IPS DF 4.7 (cell line): ENCODE measurements around the gene BMP5.

Source experiments
- DNase-seq: peaks from one replicate; pipeline ENCODE4 v3.0.0-alpha.2; 2013; ENCODE audit warnings: low spot score; ENCODE audit errors: extremely low read depth

The BMP5 gene

DNA sequence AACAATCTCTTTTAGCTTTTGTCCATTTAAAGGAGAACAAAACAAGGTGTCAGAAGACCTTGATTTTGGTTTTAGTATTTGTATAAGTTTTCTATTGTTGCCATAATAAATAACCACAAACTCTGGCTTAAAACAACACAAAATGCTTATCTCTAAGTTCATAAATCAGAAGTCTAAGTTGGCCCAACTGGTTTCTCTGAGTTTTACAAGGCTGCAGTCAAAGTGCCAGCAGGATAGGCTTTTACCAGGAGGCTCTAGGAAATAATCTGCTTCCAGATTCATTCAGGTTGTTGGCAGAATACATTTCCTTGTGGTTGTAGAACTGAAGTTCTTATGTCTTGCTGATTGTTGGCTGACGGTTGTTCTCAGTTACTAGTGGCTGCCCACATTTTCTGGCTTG is 149.2 kb downstream of the BMP5 start:
- no peak for DNase-seq

DNA sequence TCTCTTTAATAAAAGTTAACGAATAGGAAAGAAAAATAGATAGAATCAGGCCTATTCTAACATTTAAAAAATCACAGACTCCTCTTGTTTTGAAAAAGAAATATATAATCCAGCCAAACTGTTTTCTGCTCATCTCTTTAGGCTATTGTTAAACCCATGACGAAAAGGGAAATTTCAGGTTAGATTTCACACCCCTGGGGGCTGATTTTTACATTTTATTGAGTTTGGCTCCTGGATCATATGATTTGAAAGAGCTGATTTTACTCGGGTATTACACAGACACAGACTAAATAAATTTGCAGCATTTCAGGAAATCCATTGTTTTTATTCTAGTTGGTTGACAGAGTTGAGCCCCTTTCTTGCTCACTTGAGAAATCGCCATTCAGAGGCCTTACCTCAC is 160.6 kb downstream of the BMP5 start:
- DNase-seq = no peak

DNA sequence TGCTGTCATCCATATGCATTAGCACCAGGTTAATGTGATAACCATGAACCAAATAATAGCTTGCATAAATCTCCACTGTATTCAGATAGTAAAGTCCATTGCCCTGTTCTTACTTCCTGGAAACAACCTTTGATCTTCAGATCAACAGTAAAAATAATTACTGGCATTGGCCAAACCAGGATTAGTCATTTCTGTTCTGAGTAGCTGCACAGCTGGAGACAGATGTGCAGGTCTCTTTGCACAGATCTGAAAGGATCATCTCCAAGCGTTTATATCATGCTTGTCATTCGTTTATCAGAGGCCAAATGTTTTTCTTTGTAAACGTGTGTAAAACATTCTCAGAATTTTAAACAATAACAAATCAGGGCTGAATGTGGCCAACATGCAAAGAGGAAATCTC is 162.0 kb downstream of the BMP5 start:
- DNase-seq = no peak

DNA sequence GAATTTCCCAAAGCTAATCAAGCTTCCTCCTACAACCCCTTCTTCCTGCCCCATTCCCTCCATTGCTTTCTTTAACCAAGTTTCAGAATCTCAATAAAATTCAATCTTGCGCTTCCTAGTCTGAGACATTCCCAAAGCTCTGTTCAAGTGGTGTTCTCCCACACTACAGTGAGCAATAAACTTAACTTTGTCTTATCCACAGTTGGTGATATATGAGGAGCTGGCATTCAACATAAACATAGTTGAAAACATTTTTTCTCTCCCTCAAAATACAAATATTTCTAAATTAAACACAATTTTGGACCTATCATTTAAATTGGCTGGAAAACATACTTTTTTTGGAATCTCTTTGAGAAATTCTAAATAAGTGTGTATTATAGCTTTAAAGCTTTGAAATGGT is 166.7 kb downstream of the BMP5 start:
- DNase-seq = no peak

DNA sequence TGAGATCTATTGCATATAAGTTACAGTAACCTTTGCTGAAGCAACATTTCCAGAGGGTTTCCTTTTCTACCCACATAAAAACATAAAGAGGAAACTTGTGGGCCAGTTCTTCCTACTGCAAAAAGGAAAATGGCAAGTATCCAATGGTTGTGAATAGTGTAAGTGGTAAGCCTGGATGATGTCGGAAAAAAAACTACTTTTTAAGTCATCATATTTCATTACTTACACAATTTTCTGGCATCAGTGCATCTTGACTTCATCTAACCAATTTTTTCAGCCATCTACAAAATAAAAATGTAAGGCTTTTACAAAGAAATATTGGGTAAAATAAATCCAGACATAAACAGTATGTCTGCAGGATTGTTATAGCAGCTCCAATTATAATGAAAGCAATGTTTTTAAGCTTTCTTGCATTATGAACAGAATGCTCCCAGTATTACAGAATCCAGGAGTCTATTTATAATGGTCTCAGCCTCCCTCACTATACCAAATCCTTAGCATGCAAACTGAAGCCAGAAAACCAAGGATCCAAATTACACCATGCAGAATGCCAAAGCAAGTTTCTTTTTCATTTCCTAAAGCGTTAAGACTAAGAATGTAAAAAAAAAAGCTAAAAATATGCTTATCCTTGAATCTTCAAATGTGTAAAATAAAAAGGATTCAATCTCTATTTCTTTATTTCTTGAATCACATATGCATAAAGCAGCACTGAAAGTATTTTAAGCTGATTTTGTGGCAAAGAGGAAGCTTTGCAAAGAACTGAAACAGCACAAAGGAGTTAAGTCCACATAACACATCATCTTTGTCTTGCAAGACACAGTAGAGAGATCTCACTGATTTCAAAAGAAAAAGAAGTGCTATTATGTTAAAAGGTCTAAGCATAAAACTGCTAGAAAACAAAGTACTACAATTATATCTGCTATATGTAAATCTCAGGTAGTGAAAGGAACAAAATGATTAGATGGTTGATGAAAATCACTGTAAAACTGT is 169.6 kb downstream of the BMP5 start:
- DNase-seq = no peak

DNA sequence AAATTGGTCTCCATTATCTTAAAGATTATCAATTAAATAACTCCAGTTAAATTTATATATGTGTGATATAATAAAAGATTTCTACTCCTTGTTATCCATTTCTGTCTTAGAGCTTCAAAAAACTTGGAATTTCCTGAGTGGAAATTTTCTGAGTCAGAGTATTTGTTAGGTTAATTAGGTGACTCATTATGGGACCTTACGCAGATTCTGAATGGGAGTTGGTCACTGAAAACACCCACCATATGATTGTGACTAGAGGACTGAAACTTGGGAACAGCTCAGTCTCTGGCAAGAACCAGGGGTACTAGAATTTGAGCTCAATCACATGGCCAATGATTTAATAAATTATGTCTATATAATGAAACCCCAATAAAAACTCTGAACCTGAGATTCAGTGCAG is 171.0 kb downstream of the BMP5 start:
- no peak for DNase-seq
